Astrocyte (in vitro differentiated cells and primary cell): ENCODE measurements around the gene PRKAG2. TPM values are rescaled to one million over a fixed set of nuclear protein-coding genes. Genes with fewer than 3 reads are reported as not detected.

ENCODE experiments used
- DNase-seq: peaks from one replicate; pipeline ENCODE4 v3.0.0-alpha.2; 2010; ENCODE audit warnings: low read depth
- FAIRE-seq: peaks from 2 replicates; lab custom pipeline; 2011; peaks lifted over from hg19 to GRCh38; lab: Jason Lieb, UNC
- H2AFZ ChIP-seq: 2 replicates; pipeline ENCODE4 v1.6.0; 2012; ENCODE audit warnings: low read depth, low read length, inconsistent platforms
- H3K27ac ChIP-seq: 2 replicates; pipeline ENCODE4 v1.5.1; 2011; ENCODE audit warnings: low read depth, low read length, inconsistent platforms
- H3K27me3 ChIP-seq: 2 replicates; pipeline ENCODE4 v1.6.0; 2011; ENCODE audit warnings: low read length, inconsistent platforms; ENCODE audit not compliant: insufficient read depth
- H3K36me3 ChIP-seq: 2 replicates; pipeline ENCODE4 v1.5.1; 2011; ENCODE audit warnings: low read length, inconsistent platforms; ENCODE audit not compliant: insufficient read depth
- H3K4me1 ChIP-seq: 2 replicates; pipeline ENCODE4 v1.5.1; 2011; ENCODE audit warnings: low read length, inconsistent platforms; ENCODE audit not compliant: insufficient read depth
- H3K4me2 ChIP-seq: 2 replicates; pipeline ENCODE4 v1.6.0; 2012; ENCODE audit warnings: low read length, inconsistent platforms
- H3K4me3 ChIP-seq: 2 replicates; pipeline ENCODE4 v1.5.1; 2011; ENCODE audit warnings: low read depth, mild to moderate bottlenecking, low read length, inconsistent platforms; ENCODE audit not compliant: insufficient read depth
- H3K79me2 ChIP-seq: 2 replicates; pipeline ENCODE4 v1.6.0; 2012; ENCODE audit warnings: mild to moderate bottlenecking, low read length, inconsistent platforms; ENCODE audit not compliant: insufficient read depth
- H3K9ac ChIP-seq: 2 replicates; pipeline ENCODE4 v1.6.0; 2012; ENCODE audit warnings: mild to moderate bottlenecking, low read length, inconsistent platforms
- H3K9me3 ChIP-seq: 2 replicates; pipeline ENCODE4 v1.5.1; 2012; ENCODE audit warnings: low read depth, mild to moderate bottlenecking, low read length, inconsistent platforms; ENCODE audit not compliant: insufficient read depth
- H4K20me1 ChIP-seq: 2 replicates; pipeline ENCODE4 v1.6.0; 2012; ENCODE audit warnings: low read length, inconsistent platforms; ENCODE audit not compliant: insufficient read depth
- H3K27ac Mint-ChIP-seq: one replicate; pipeline ENCODE4 v1.8.0; 2021; ENCODE audit warnings: mild to moderate bottlenecking, mixed read lengths; ENCODE audit not compliant: unreplicated experiment
- H3K27me3 Mint-ChIP-seq: one replicate; pipeline ENCODE4 v1.8.0; 2021; ENCODE audit warnings: low read depth, mixed read lengths; ENCODE audit not compliant: unreplicated experiment
- H3K36me3 Mint-ChIP-seq: one replicate; pipeline ENCODE4 v1.8.0; 2021; ENCODE audit warnings: low read depth, mixed read lengths; ENCODE audit not compliant: unreplicated experiment
- H3K4me1 Mint-ChIP-seq: one replicate; pipeline ENCODE4 v1.8.0; 2021; ENCODE audit warnings: low read depth, mixed read lengths; ENCODE audit not compliant: unreplicated experiment
- H3K4me3 Mint-ChIP-seq: one replicate; pipeline ENCODE4 v1.8.0; 2021; ENCODE audit warnings: mild to moderate bottlenecking, moderate library complexity, mixed read lengths; ENCODE audit not compliant: unreplicated experiment
- H3K9me3 Mint-ChIP-seq: one replicate; pipeline ENCODE4 v1.8.0; 2021; ENCODE audit warnings: mild to moderate bottlenecking, mixed read lengths; ENCODE audit not compliant: unreplicated experiment
- CTCF ChIP-seq: IDR thresholded peaks from 2 replicates; pipeline ENCODE4 v1.5.1; 2011; ENCODE audit warnings: low read depth, mild to moderate bottlenecking, inconsistent platforms, low read length, moderate library complexity; ENCODE audit not compliant: insufficient read depth
- EZH2 ChIP-seq: IDR thresholded peaks from 2 replicates; pipeline ENCODE4 v1.6.1; 2012; ENCODE audit warnings: mild to moderate bottlenecking, low read length, inconsistent platforms; ENCODE audit not compliant: insufficient read depth
- total RNA-seq: library from RNA; stranded (reverse); gene quantifications from 2 replicates; pipeline ENCODE4 v1.2.1, GENCODE V29; 2021

The PRKAG2 gene
- total RNA-seq, 1 donor from 2014 or later = 40.7 TPM

GRCh38 chr7:151808400-151809145 lies 68.3 kb downstream of the PRKAG2 start:
- DNase-seq (no peak), FAIRE-seq (no peak)
- Histone ChIP-seq H3K4me1 (peaks cover under 1% of the 10 kb centered on the region), H3K4me3 (no peak overlapping the region), H3K9me3 (no peaks in the 10 kb centered on the region), H3K4me2 (no peak overlapping the region), H3K36me3 (no peaks in the 10 kb centered on the region), H3K79me2 (no peaks in the 10 kb centered on the region), H3K27me3 (peaks cover 18% of the 10 kb centered on the region), H4K20me1 (no peaks in the 10 kb centered on the region), H3K9ac (no peak overlapping the region), H3K27ac (no peak overlapping the region), H2AFZ (no peak overlapping the region)
- no peak for TF ChIP-seq CTCF
- TF ChIP-seq EZH2 = no peak
- Mint-ChIP-seq H3K4me3 (no peak overlapping the region), H3K9me3 (no peaks in the 10 kb centered on the region), H3K36me3 (no peaks in the 10 kb centered on the region), H3K4me1 (peaks cover 3% of the 10 kb centered on the region), H3K27ac (no peak overlapping the region), H3K27me3 (peaks cover 67% of the 10 kb centered on the region)

- DNase-seq (no peak), FAIRE-seq (no peak)
- peaks cover 66% of the 10 kb centered on the region for H3K27me3 Mint-ChIP-seq
- H3K27me3 ChIP-seq = peaks cover 18% of the 10 kb centered on the region
- H3K9me3 ChIP-seq = no peaks in the 10 kb centered on the region
- no peaks in the 10 kb centered on the region for H3K36me3 Mint-ChIP-seq
- H3K9ac ChIP-seq = no peak overlapping the region
- no peaks in the 10 kb centered on the region for H3K9me3 Mint-ChIP-seq
- H3K36me3 ChIP-seq = no peaks in the 10 kb centered on the region
- H3K4me3 ChIP-seq = no peak overlapping the region
- no peak overlapping the region for H3K4me3 Mint-ChIP-seq
- no peak overlapping the region for H2AFZ ChIP-seq
- TF ChIP-seq EZH2 (no peak), CTCF (no peak)
- no peak overlapping the region for H3K27ac ChIP-seq
- no peak overlapping the region for H3K27ac Mint-ChIP-seq
- H3K4me2 ChIP-seq = no peak overlapping the region
- peaks cover 2% of the 10 kb centered on the region for H3K4me1 Mint-ChIP-seq
- no peaks in the 10 kb centered on the region for H4K20me1 ChIP-seq
- no peaks in the 10 kb centered on the region for H3K4me1 ChIP-seq
- H3K79me2 ChIP-seq = no peaks in the 10 kb centered on the region
These were observed 69.1 kb downstream of the PRKAG2 start for GRCh38 chr7:151807846-151808245.
